ACC112 (cell line): ENCODE results near the gene FNIP1.

Source experiments
- H2AFZ ChIP-seq: fragments of 200-600 bp; sonication (generic); one replicate; pipeline ENCODE4 v1.6.0; 2017; ENCODE audit warnings: antibody characterized with exemption, low read length; ENCODE audit not compliant: unreplicated experiment
- H3K27ac ChIP-seq: fragments of 200-600 bp; sonication (generic); 2 replicates; pipeline ENCODE4 v1.5.1; 2014; ENCODE audit warnings: low read depth, mild to moderate bottlenecking, antibody characterized with exemption, low read length, moderate library complexity
- H3K27me3 ChIP-seq: fragments of 200-600 bp; sonication (generic); 2 replicates; pipeline ENCODE4 v1.6.1; 2014; ENCODE audit warnings: mild to moderate bottlenecking, antibody characterized with exemption, low read length, moderate library complexity, mixed read lengths; ENCODE audit not compliant: insufficient read depth
- H3K36me3 ChIP-seq: fragments of 200-600 bp; sonication (generic); 2 replicates; pipeline ENCODE4 v1.6.1; 2016; ENCODE audit warnings: mild to moderate bottlenecking, antibody characterized with exemption, low read length, moderate library complexity, mixed read lengths; ENCODE audit not compliant: insufficient read depth
- H3K4me1 ChIP-seq: fragments of 200-600 bp; sonication (generic); one replicate; pipeline ENCODE4 v1.6.1; 2016; ENCODE audit warnings: low read length, mixed read lengths; ENCODE audit not compliant: insufficient read depth, unreplicated experiment, control insufficient read depth
- H3K4me3 ChIP-seq: fragments of 200-600 bp; sonication (generic); 2 replicates; pipeline ENCODE4 v1.5.1; 2014; ENCODE audit warnings: mild to moderate bottlenecking, low read depth, low read length
- H3K79me2 ChIP-seq: fragments of 200-600 bp; sonication (generic); one replicate; pipeline ENCODE4 v1.6.0; 2016; ENCODE audit warnings: low read length; ENCODE audit not compliant: control insufficient read depth, unreplicated experiment, insufficient read depth

Gene FNIP1

GRCh38 chr5:131754363-131754762, 42.5 kb downstream of the FNIP1 start:
- Histone ChIP-seq H2AFZ (no peak overlapping the region), H3K4me3 (no peak overlapping the region), H3K4me1 (peaks cover 10% of the 10 kb centered on the region), H3K27me3 (no peaks in the 10 kb centered on the region), H3K36me3 (no peaks in the 10 kb centered on the region), H3K79me2 (peaks cover 97% of the 10 kb centered on the region), H3K27ac (no peak overlapping the region)

DNA sequence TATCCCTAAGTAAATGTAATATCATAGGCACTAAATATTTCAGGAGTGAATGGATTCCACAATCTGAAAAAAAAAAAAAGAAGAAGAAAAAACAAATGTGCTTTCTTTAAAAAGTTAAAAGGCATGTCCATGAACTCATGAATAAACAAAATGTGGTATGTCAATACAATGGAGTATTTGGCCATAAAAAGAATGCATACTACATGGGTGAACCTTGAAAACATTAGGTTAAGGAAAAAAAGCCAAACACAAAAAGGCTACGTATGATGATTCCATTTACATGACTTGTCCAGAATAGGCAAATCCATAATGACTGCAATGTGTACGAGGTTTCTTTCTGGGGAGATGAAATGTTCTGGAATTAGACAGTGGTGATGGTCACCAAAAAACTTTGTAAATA, 45.3 kb downstream of the FNIP1 start:
- Histone ChIP-seq H3K4me3 (no peak overlapping the region), H2AFZ (no peak overlapping the region), H3K4me1 (peaks cover 25% of the 10 kb centered on the region), H3K79me2 (peaks cover 90% of the 10 kb centered on the region), H3K27me3 (no peaks in the 10 kb centered on the region), H3K36me3 (no peaks in the 10 kb centered on the region), H3K27ac (no peak overlapping the region)

DNA sequence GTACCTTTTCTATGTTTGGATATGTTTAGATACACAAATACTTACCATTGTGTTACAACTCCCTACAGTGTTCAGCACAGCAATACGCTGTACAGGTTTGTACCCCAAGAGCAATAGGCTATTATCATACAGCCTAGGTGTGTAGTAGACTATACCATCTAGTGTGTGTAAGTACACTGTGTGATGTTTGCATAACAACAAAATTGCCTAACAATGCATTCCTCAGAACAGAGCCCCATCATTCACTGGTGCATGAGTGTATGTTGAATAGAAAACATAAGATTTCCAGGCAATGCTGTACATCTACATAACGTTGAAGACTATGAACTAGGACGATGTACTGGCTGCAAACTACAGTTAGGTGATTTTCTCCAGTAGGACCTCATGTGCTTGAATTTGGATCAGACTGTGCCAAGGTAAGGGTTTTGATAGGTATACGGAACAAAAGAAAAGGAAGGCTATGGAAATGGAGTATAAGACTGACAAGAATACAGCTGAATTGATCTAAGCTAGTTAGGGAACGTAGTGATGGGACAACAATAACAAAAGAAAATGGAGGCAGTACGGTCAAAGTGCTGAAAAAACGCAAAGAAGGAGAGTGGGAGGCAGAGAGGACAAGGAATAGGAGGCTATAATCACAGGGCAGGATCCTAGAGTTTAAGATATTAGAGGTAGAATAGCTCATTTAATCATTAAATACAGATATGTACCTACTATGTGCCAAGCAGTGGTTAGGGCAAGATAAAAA, 46.9 kb downstream of the FNIP1 start:
- peaks cover 89% of the 10 kb centered on the region for H3K79me2 ChIP-seq
- H3K4me1 ChIP-seq = peaks cover 25% of the 10 kb centered on the region
- no peak overlapping the region for H2AFZ ChIP-seq
- H3K27me3 ChIP-seq = no peaks in the 10 kb centered on the region
- H3K4me3 ChIP-seq = no peak overlapping the region
- H3K36me3 ChIP-seq = no peaks in the 10 kb centered on the region
- no peak overlapping the region for H3K27ac ChIP-seq

GRCh38 chr5:131749138-131749537, 47.7 kb downstream of the FNIP1 start:
- Histone ChIP-seq H3K4me3 (no peak overlapping the region), H3K79me2 (peaks cover 86% of the 10 kb centered on the region), H3K27ac (no peak overlapping the region), H2AFZ (no peak overlapping the region), H3K27me3 (no peaks in the 10 kb centered on the region), H3K4me1 (peaks cover 25% of the 10 kb centered on the region), H3K36me3 (0 out of 2 replicates have a peak, but pooled peaks cover 3% of the 10 kb centered on the region)

DNA sequence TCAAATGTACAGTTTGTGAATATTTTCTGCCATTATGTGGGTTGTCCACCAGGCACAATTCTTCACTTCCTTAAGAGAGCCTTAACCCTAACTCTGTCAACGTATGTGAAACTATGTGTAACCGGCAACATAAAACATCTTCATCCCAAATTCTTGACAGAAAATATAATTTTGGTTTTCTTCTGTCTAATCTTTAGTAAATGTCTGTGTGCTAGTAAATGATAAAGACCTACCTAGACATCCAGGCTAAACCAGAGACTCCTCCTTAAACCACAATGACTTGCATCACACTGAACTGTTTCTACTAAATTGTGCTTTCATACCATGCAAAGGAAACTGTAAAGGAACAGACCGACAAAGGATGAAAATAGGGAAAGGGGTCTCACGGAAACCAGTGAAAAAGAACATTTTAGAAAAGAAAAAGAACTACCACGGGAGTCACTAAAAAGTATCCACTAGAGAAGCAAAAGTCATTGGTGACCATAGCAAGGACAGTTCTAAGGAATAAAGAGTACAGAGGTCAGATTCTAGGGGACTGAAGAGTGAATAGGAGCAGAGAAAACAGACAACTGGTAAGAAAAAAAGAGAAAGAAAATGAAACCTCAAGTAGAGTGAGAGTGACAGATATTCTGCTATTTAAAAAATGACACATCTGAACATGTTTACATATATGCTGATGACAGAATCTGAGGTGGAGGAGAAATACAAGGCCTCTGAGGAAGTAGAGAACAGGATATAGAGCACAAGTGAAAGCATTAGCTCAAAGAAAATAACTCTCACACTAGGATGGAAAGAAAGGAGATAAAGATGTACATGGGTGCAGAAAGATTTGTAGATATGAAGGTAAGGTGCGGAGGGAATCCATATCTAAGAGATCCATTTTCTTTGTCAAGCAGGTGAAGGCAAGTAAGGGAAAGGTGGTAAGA, 49.4 kb downstream of the FNIP1 start:
- peak overlapping the region; percentile 18; the same call in 1 of the 2 replicates for H3K27ac ChIP-seq
- peaks cover 79% of the 10 kb centered on the region for H3K79me2 ChIP-seq
- H3K36me3 ChIP-seq = peaks cover 17% of the 10 kb centered on the region
- H2AFZ ChIP-seq = no peak overlapping the region
- no peak overlapping the region for H3K4me3 ChIP-seq
- H3K4me1 ChIP-seq = peaks cover 25% of the 10 kb centered on the region
- H3K27me3 ChIP-seq = no peaks in the 10 kb centered on the region

- no peaks in the 10 kb centered on the region for H3K27me3 ChIP-seq
- peaks cover 25% of the 10 kb centered on the region for H3K36me3 ChIP-seq
- H2AFZ ChIP-seq = no peak overlapping the region
- H3K4me1 ChIP-seq = peaks cover 25% of the 10 kb centered on the region
- H3K27ac ChIP-seq = no peak overlapping the region
- no peak overlapping the region for H3K4me3 ChIP-seq
- H3K79me2 ChIP-seq = peaks cover 74% of the 10 kb centered on the region
Observed at GRCh38 chr5:131746423-131746822, 50.4 kb downstream of the FNIP1 start.

DNA sequence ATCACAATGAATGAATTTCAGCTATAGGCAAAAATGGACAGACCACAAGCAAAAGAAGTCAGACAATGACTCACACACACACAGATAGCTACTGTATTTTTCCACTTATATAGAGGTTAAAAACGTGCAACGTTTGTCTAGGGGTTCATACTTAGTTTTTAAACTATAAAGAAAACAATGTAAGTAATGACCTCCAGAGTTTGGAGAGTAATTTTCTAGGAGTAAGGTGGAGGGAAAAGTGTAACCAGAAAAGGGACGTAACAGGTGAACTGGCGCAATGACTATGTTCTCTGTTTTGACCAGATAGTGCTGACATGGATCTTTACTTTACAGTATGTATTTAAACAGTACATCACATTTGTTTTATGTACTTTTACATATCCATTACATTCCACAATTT, 51.1 kb downstream of the FNIP1 start:
- no peak overlapping the region for H3K27ac ChIP-seq
- peaks cover 29% of the 10 kb centered on the region for H3K36me3 ChIP-seq
- no peak overlapping the region for H3K4me3 ChIP-seq
- H3K4me1 ChIP-seq = peaks cover 25% of the 10 kb centered on the region
- H2AFZ ChIP-seq = no peak overlapping the region
- no peaks in the 10 kb centered on the region for H3K27me3 ChIP-seq
- peaks cover 71% of the 10 kb centered on the region for H3K79me2 ChIP-seq

- peaks cover 70% of the 10 kb centered on the region for H3K79me2 ChIP-seq
- no peaks in the 10 kb centered on the region for H3K27me3 ChIP-seq
- H3K4me3 ChIP-seq = no peak overlapping the region
- no peak overlapping the region for H2AFZ ChIP-seq
- peaks cover 35% of the 10 kb centered on the region for H3K36me3 ChIP-seq
- H3K27ac ChIP-seq = no peak overlapping the region
- H3K4me1 ChIP-seq = peaks cover 25% of the 10 kb centered on the region
Observed at GRCh38 chr5:131745155-131745554, 51.7 kb downstream of the FNIP1 start.

- Histone ChIP-seq H3K4me1 (no peaks in the 10 kb centered on the region), H3K36me3 (peaks cover 43% of the 10 kb centered on the region), H3K4me3 (no peak overlapping the region), H3K79me2 (peaks cover 51% of the 10 kb centered on the region), H2AFZ (no peak overlapping the region), H3K27me3 (no peaks in the 10 kb centered on the region), H3K27ac (no peak overlapping the region)
Observed at GRCh38 chr5:131740477-131740876, 56.3 kb downstream of the FNIP1 start.

DNA sequence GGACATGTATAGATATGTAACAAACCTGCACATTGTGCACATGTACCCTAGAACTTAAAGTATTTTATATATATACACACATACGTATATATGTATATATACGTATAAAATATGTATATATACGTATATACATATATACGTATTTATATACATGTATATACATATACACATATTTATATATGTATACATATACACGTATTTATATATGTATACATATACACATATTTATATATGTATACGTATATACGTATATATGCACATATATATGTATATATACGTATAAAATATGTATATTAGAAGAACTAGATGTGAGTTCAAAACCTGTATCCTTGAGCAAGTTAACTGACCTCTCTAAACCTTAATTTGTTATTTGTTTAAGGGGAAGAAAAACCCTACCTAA, 61.4 kb downstream of the FNIP1 start:
- no peaks in the 10 kb centered on the region for H3K4me1 ChIP-seq
- no peak overlapping the region for H2AFZ ChIP-seq
- H3K27me3 ChIP-seq = no peaks in the 10 kb centered on the region
- H3K36me3 ChIP-seq = peaks cover 17% of the 10 kb centered on the region
- no peak overlapping the region for H3K4me3 ChIP-seq
- H3K27ac ChIP-seq = no peak overlapping the region
- H3K79me2 ChIP-seq = peaks cover 26% of the 10 kb centered on the region
